Epidermal melanocyte (primary cell): Measurements from ENCODE around the gene KCNC1.

ENCODE experiments used
- DNase-seq: peaks from one replicate; pipeline ENCODE4 v3.0.0; 2011; ENCODE audit warnings: low spot score; ENCODE audit not compliant: insufficient read length

Gene KCNC1

DNA sequence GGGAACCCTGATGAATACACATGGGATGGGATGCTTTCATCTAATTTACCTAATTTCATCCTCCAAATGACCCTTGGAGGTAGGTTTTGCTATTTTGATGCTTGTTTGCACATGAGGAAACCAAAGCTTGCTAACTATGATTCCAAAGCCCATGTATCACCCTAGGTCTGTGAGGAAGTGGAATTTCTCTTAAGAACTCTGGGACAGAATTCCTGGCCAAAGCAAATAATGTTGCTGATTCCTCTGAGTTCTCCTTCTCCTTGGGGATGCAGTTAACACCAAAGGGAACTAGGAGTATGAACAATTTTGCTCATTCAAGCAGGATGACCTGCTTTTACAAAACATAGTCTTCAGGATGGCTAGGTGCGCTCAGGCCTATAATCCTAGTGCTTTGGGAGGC, 80.0 kb downstream of the KCNC1 start:
- DNase-seq = no peak

DNA sequence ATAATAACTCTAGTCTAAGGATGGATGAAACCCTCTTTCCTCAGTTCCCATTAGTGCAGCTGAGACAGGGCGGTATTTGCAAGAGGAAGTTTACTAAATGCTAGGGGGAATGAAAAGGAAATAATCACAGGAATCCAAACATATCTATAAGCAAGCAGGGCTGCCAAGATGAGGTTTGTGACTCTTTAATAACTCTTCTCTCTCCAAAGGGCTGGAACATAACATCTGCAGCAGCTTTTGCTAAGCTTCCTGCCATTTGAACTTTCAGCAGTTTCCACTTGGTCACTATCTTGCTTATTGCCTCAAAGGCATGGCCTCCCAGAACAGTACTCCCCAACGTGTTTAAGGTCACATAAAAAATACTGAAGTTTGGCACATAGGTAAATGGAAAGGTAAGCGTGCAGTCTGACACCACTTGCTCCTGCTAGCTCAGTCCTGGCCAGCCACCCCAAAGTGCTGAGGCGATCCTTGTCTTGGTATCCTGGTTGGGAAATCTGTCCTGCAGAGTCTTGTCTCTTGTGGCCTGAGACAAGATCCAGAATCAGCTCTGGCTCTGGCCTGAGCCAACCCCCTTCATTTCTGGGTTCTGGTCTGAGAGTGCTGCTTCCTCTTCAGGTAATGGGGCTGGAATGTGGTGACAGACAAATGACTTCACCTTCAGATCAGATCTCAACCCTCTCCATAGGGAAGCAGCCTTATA, 81.8 kb downstream of the KCNC1 start:
- no peak for DNase-seq

DNA sequence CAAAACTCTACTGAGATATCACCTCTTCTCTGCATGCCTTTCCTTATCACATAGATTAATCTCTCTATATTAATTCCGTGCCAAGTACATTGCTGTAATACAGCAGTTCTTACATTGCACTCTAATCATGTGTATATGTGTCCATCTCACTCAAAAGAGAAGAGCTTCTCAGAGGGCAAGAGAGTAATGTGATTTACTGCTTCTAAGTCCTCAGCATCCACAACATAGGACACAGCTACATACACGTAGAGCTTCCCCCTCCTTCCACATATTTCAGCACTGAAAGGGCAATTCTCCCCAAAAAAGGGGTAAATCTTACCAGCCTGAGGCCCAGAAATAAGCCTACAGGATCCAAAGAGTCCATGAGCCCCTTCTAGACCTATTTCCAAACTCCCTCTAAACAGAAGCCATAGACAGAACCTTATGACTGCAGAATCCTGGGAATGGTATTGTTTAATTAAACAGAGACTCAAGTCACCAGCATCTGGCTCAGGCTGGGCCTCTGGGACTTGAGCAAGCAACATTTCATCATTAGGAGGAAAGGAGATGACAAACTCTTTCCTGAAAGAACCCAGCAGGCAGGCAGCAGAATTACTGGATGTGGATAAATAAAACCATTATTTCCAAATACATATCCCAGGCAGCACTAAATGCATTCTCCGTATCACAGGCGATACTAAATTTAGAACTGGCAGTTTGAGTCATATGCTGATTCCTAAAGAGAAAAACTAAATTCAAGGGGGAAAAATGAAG, 87.2 kb downstream of the KCNC1 start:
- peak; percentile 68 for DNase-seq

DNA sequence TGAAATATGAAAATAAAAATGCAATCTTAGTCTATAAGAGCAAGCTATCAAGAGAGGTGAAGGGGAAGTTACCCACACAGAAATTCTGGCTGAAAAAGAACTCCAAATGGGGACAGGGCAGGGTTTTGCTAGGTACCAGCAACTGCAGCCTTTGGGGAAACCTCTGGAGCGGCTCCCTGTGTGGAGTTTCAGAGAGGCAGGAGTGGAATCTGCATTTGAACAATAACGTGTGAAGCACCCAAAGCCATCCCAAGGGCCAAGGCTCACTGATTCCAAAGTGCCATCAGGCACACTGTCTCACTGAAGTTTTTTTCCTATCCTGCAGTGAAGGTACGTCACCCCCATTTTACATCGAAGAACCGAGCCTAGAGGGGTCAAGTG, 87.8 kb downstream of the KCNC1 start:
- DNase-seq = no peak

DNA sequence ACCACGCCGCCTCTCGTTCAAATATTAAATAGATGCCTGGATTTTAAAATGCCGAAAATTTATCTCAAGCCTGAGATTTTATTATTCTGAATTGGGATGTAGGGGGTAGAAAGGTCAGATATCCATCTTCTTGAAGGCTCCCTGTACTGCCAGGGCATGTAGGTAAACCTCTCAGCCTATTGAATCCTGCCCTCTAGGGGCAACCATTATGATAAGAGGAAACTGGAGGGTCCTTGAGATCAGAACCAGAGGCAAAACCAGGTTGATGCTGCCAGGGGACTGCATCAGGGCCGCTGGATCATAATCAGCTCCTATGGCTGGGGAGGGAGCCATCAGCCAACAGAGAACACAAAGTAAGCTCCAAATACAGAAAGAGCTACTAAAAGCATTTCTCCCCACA, 92.4 kb downstream of the KCNC1 start:
- no peak for DNase-seq

DNA sequence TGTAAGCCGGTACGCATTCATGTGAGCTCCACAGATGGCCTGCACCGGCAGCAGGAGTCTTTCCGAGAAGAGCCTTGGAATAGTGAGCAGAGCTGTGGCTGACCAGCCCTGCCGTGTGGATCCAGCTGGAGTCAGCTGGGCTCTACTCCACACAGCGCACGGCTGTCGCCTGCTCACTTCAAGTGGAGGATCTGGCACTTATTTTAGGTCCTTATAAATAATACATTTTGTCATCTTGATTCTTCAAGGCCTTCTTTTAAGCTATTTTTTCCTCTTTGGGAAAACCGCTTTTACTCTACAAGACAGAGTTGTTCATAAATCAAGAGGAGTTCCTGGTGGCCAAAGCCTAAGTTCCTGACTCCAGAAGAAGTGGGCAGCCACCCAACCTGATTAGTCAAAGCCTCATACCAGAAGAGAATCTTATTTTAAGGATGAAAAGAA, 93.8 kb downstream of the KCNC1 start:
- DNase-seq = no peak

DNA sequence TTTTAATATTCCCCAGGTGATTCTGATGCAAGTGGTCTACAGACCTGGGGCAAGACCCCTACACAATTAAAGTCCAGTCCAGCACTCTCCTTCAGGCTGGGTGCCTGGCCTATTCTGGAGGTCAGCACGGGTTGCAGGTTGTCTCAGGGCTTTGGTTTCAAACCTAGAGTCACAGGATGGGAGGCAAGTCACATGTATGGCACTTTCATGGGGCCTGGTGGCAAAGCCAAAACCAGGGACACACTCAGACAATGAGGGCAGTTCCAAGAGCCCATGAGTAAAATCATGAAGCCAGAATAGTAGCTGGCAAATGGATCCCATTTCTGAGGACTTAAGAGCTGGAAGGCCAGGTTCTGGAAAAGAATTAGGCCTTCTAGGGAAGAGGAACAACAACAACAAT, 96.6 kb downstream of the KCNC1 start:
- no peak for DNase-seq

DNA sequence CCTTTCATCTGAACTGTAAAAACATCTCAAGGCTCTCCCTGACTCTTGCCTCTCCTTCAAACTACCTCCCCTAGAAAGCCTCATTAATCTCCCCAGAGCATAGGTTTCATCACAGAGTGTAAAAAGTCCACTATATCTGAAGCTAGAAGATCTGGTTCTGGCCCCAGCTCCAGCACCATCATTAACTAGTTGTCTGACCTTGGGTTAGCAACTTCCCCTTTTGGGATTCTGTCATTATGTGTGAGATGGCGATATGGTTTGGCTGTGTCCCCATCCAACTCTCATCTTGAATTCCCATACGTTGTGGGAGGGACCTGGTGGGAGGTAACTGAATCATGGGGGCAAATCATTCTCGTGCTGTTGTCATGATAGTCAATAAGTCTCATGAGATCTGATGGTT, 97.3 kb downstream of the KCNC1 start:
- no peak for DNase-seq
